K562 (cell line): Measurements from ENCODE around the gene METTL3. TPM values are rescaled to one million over a fixed set of nuclear protein-coding genes. Genes with fewer than 3 reads are reported as not detected.

Experiments used
- ATAC-seq: fragments of 200-7000 bp; cut with Tn5 transposase; 3 replicates; pipeline ENCODE4 v1.9.1; 2020; ENCODE audit warnings: moderate library complexity
- BruUV-seq: library from RNA; stranded (reverse); fragments of 400-500 nt; replicated peaks from 2 replicates; lab custom pipeline; 2021; lab: Mats Ljungman, UMichigan
- CTCF ChIA-PET: fragments of 300-600 bp; formaldehyde crosslinking; extraction: SDS; loops from one replicate; lab custom pipeline; 2021; ENCODE audit warnings: low intra/inter-chr PET ratio; lab: Yijun Ruan, JAX
- POLR2A ChIA-PET: fragments of 300-600, 350-650 bp; sonication (Branson Sonifier 250); formaldehyde crosslinking; extraction: SDS; loops from one replicate; lab custom pipeline; 2021; ENCODE audit warnings: antibody characterized with exemption, inconsistent platforms; lab: Yijun Ruan, JAX
- DNase-seq, 4 experiments: peaks; one replicate each; pipeline versions ENCODE4 v3.0.0 to v3.0.0-alpha.2; 2011 to 2018; ENCODE audit warnings: low spot score in 3 of 4, mixed read lengths in 3 of 4; ENCODE audit errors: extremely low read depth in 1 of 4
- FAIRE-seq: peaks from 2 replicates; lab custom pipeline; 2011; peaks lifted over from hg19 to GRCh38; lab: Jason Lieb, UNC
- H2AFZ ChIP-seq: 2 replicates; pipeline ENCODE4 v1.6.0; 2011; ENCODE audit warnings: low read depth, low read length, control low read depth, inconsistent platforms
- H3K27ac ChIP-seq: fragments of 200-600 bp; 3 replicates; pipeline ENCODE4 v1.8.0; 2011; ENCODE audit warnings: low read depth, mild to moderate bottlenecking, control low read depth, inconsistent platforms, low read length, moderate library complexity, mixed read lengths; ENCODE audit errors: extremely low read depth
- H3K27me3 ChIP-seq, 2 experiments: fragments of 300-600 bp in 1 of 2; 2 replicates in 1 of 2; 3 replicates in 1 of 2; pipeline versions ENCODE4 v1.6.0 to v1.8.0; 2011; ENCODE audit warnings: inconsistent platforms in 2 of 2, low read length in 2 of 2, mild to moderate bottlenecking in 1 of 2, mixed read lengths in 1 of 2, moderate library complexity in 1 of 2; ENCODE audit not compliant: control insufficient read depth in 2 of 2, insufficient read depth in 2 of 2
- H3K36me3 ChIP-seq: fragments of 300-600 bp; 3 replicates; pipeline ENCODE4 v1.8.0; 2011; ENCODE audit warnings: mild to moderate bottlenecking, low read length, inconsistent platforms; ENCODE audit not compliant: control insufficient read depth, insufficient read depth
- H3K4me1 ChIP-seq, 2 experiments: fragments of 200-600 bp in 1 of 2; replicated peaks in 1 of 2; 2 replicates in 1 of 2; 3 replicates in 1 of 2; pipeline versions ENCODE4 v1.5.1 to v1.8.0; 2011; ENCODE audit warnings: inconsistent platforms in 2 of 2, low read length in 2 of 2, mild to moderate bottlenecking in 1 of 2, mixed read lengths in 1 of 2, moderate library complexity in 1 of 2; ENCODE audit not compliant: control insufficient read depth in 2 of 2, insufficient read depth in 2 of 2
- H3K4me2 ChIP-seq: 2 replicates; pipeline ENCODE4 v1.6.1; 2011; ENCODE audit warnings: low read length, control low read depth, inconsistent platforms, mixed read lengths; ENCODE audit not compliant: insufficient read depth
- H3K4me3 ChIP-seq: fragments of 200-600 bp; sonication (generic), shearing (Covaris generic); 2 replicates; pipeline ENCODE4 v1.5.1; 2016; ENCODE audit warnings: control low read depth, inconsistent platforms
- H3K79me2 ChIP-seq: fragments of 200-600 bp; 3 replicates; pipeline ENCODE4 v1.8.0; 2011; ENCODE audit warnings: low read length, inconsistent platforms; ENCODE audit not compliant: control insufficient read depth, insufficient read depth
- H3K9ac ChIP-seq, 2 experiments: 2 replicates each; pipeline versions ENCODE4 v1.6.0 to v1.6.1; 2011; ENCODE audit warnings: low read depth in 2 of 2, low read length in 2 of 2, control low read depth in 1 of 2, inconsistent platforms in 1 of 2, mild to moderate bottlenecking in 1 of 2, mixed read lengths in 1 of 2; ENCODE audit not compliant: insufficient read depth in 1 of 2
- H3K9me1 ChIP-seq: one replicate; pipeline ENCODE4 v1.6.0; 2011; ENCODE audit warnings: inconsistent platforms, mild to moderate bottlenecking, low read length, moderate library complexity; ENCODE audit not compliant: control insufficient read depth, insufficient read depth
- H3K9me3 ChIP-seq: replicated peaks from 2 replicates; pipeline ENCODE4 v1.5.1; 2011; ENCODE audit warnings: low read depth, low read length, inconsistent platforms; ENCODE audit not compliant: control insufficient read depth, insufficient read depth
- H4K20me1 ChIP-seq: replicated peaks from 2 replicates; pipeline ENCODE4 v1.6.1; 2011; ENCODE audit warnings: low read length, inconsistent platforms, mixed read lengths; ENCODE audit not compliant: control insufficient read depth, insufficient read depth
- ETV5 ChIP-seq: sonication (generic); formaldehyde crosslinking; IDR thresholded peaks from 2 replicates; pipeline ENCODE4 v1.4.0; 2020; ENCODE audit warnings: low read depth, mild to moderate bottlenecking, missing genetic modification reagents
- HMGN3 ChIP-seq: IDR thresholded peaks from 2 replicates; pipeline ENCODE4 v1.6.1; 2011; ENCODE audit warnings: borderline replicate concordance, low read depth, mild to moderate bottlenecking, mixed read lengths, low read length; ENCODE audit not compliant: insufficient read length; ENCODE audit errors: extremely low read depth
- KAT7 ChIP-seq: sonication (generic); formaldehyde crosslinking; IDR thresholded peaks from 2 replicates; pipeline ENCODE4 v1.8.0; 2022; ENCODE audit warnings: missing genetic modification reagents, mild to moderate bottlenecking, borderline replicate concordance
- WGBS: fragments of 100-300 bp; shearing (Covaris generic); methylation state at CpG from one replicate; pipeline ENCODE4 v1.1.6; 2016; ENCODE audit warnings: low coverage, mixed read lengths; ENCODE audit not compliant: insufficient coverage; ENCODE audit errors: missing lambda C conversion rate; 5-methylcytosine and 5-hydroxymethylcytosine counted together
- in situ Hi-C: fragments of 300-500 bp; cut with MboI; formaldehyde crosslinking; loops from 4 replicates; pipeline ENCODE4 v1.15.0; 2018; ENCODE audit warnings: inconsistent platforms, mixed read lengths
- intact Hi-C: fragments of 100-400 bp; cut with micrococcal nuclease; formaldehyde crosslinking; loops from 2 replicates; pipeline ENCODE4 v1.14.2; 2022
- polyA plus RNA-seq, 8 experiments: library from polyadenylated mRNA; depleted of rRNA in 4 of 8; stranded (reverse) in 5 of 8; unstranded in 3 of 8; fragments of >200 nt; fragmentation: Nextera tagmentation in 2 of 8; fragmentation: Illumina TruSeq in 1 of 8; extraction: Ambion mirVana in 2 of 8; extraction: Trizol in 1 of 8; gene quantifications; 2 replicates each; pipeline versions ENCODE4 v1.2.1 to v1.2.3, GENCODE V29; 2011 to 2014; ENCODE audit warnings: inconsistent platforms in 1 of 8, missing spikeins in 1 of 8
- total RNA-seq, 7 experiments: library from RNA; depleted of rRNA in 6 of 7; stranded (reverse); fragments of >200 nt in 6 of 7; fragmentation: Illumina TruSeq in 2 of 7; extraction: Trizol in 2 of 7; gene quantifications; 2 replicates each; pipeline versions ENCODE4 v1.2.1 to v1.2.3, GENCODE V29; 2011 to 2021; ENCODE audit warnings: low replicate concordance in 1 of 7
- TF ChIP-seq, protein P1 (sequence below), 2 experiments: fragments of 450-650 bp; formaldehyde crosslinking in 1 of 2; IDR thresholded peaks; 2 replicates each; pipeline versions ENCODE4 v1.4.0 to v1.6.1; 2014 to 2020; ENCODE audit warnings: mild to moderate bottlenecking in 2 of 2, borderline replicate concordance in 1 of 2, low read depth in 1 of 2
- TF ChIP-seq, protein P2 (sequence below): sonication (generic); formaldehyde crosslinking; IDR thresholded peaks from 2 replicates; pipeline ENCODE4 v1.8.0; 2023; ENCODE audit warnings: mild to moderate bottlenecking, missing genetic modification reagents

The METTL3 gene
- total and polyA plus RNA-seq, 9 of the 15 experiments (the other 6 are each of a cell fraction or from before 2014, with no cell fraction given): 42.1 to 151 (median 65.7) TPM

DNA sequence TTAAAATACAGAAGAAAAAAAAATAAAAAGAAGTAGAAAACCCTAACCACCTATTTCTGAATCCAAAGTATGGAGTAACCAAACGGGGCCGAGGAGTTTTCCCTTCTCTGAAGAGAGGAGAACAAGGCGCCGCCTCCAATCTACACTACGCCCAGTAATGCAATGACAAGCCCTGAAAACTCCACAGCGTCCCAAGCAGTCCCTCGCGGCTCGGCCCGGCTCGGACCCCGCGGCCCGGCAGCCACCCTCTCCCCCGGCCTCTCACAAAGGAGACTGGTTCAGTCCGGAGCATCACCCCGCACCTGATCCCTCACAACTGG, 55.6 kb downstream of the METTL3 start:
- intact Hi-C loops (no loop called here), in situ Hi-C loops (no loop called here)
- no peaks in the 10 kb centered on the region for H3K9me3 ChIP-seq
- no peaks in the 10 kb centered on the region for H3K9me1 ChIP-seq
- ChIA-PET CTCF (no interaction called here), POLR2A (interaction anchor here (0.6 to 3.7 kb wide), 14 partner anchors 9 to 338 kb away, joined by 3 to 13 read pairs (median 4); partner anchors contain the start of genes RAB2B, SALL2 and SUPT16H)
- H3K36me3 ChIP-seq: peaks cover 18% of the 10 kb centered on the region; the same call in 2 of the 3 replicates
- peaks cover 3 to 4% of the 10 kb centered on the region in 2 experiments; a peak in 3 of 5 replicates for H3K4me1 ChIP-seq
- H3K27ac ChIP-seq: peak overlapping the region; percentile 84
- peak overlapping the region; percentile 99 for H3K4me3 ChIP-seq
- BruUV-seq: no TSS peak
- no peak for DNase-seq
- WGBS: 0% methylated on average over 4 of the region's 17 CpGs
- FAIRE-seq: no peak
- peak; percentile 64 for ATAC-seq
- peak overlapping the region; percentile 91 to 93 for H3K9ac ChIP-seq
- peaks cover 52% of the 10 kb centered on the region for H3K79me2 ChIP-seq
- peak overlapping the region; percentile 91 for H3K4me2 ChIP-seq
- peak overlapping the region; percentile 90 for H2AFZ ChIP-seq
- H3K27me3 ChIP-seq: no peaks in the 10 kb centered on the region
- H4K20me1 ChIP-seq: no peaks in the 10 kb centered on the region
- 0 out of 2 replicates have a peak, but pooled peaks have one; percentile 32 for TF ChIP-seq KAT7 (CRISPR knock-in tag)
- TF ChIP-seq HMGN3: peak; percentile 17
- TF ChIP-seq ETV5: no peak
- TF ChIP-seq, protein P1, sequence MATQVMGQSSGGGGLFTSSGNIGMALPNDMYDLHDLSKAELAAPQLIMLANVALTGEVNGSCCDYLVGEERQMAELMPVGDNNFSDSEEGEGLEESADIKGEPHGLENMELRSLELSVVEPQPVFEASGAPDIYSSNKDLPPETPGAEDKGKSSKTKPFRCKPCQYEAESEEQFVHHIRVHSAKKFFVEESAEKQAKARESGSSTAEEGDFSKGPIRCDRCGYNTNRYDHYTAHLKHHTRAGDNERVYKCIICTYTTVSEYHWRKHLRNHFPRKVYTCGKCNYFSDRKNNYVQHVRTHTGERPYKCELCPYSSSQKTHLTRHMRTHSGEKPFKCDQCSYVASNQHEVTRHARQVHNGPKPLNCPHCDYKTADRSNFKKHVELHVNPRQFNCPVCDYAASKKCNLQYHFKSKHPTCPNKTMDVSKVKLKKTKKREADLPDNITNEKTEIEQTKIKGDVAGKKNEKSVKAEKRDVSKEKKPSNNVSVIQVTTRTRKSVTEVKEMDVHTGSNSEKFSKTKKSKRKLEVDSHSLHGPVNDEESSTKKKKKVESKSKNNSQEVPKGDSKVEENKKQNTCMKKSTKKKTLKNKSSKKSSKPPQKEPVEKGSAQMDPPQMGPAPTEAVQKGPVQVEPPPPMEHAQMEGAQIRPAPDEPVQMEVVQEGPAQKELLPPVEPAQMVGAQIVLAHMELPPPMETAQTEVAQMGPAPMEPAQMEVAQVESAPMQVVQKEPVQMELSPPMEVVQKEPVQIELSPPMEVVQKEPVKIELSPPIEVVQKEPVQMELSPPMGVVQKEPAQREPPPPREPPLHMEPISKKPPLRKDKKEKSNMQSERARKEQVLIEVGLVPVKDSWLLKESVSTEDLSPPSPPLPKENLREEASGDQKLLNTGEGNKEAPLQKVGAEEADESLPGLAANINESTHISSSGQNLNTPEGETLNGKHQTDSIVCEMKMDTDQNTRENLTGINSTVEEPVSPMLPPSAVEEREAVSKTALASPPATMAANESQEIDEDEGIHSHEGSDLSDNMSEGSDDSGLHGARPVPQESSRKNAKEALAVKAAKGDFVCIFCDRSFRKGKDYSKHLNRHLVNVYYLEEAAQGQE (IDR thresholded peaks at IDR 0.05; ENCODE audit: borderline replicate concordance): peak; percentile 31
- TF ChIP-seq, protein P1 (CRISPR knock-in tag; IDR thresholded peaks at IDR 0.05; ENCODE audit: low read depth): no peak
- TF ChIP-seq, protein P2, sequence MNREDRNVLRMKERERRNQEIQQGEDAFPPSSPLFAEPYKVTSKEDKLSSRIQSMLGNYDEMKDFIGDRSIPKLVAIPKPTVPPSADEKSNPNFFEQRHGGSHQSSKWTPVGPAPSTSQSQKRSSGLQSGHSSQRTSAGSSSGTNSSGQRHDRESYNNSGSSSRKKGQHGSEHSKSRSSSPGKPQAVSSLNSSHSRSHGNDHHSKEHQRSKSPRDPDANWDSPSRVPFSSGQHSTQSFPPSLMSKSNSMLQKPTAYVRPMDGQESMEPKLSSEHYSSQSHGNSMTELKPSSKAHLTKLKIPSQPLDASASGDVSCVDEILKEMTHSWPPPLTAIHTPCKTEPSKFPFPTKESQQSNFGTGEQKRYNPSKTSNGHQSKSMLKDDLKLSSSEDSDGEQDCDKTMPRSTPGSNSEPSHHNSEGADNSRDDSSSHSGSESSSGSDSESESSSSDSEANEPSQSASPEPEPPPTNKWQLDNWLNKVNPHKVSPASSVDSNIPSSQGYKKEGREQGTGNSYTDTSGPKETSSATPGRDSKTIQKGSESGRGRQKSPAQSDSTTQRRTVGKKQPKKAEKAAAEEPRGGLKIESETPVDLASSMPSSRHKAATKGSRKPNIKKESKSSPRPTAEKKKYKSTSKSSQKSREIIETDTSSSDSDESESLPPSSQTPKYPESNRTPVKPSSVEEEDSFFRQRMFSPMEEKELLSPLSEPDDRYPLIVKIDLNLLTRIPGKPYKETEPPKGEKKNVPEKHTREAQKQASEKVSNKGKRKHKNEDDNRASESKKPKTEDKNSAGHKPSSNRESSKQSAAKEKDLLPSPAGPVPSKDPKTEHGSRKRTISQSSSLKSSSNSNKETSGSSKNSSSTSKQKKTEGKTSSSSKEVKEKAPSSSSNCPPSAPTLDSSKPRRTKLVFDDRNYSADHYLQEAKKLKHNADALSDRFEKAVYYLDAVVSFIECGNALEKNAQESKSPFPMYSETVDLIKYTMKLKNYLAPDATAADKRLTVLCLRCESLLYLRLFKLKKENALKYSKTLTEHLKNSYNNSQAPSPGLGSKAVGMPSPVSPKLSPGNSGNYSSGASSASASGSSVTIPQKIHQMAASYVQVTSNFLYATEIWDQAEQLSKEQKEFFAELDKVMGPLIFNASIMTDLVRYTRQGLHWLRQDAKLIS: 0 out of 2 replicates have a peak, but pooled peaks have one; percentile 39
